Inferior parietal cortex (tissue), 1 donor: ENCODE results near the gene PAAF1.

Experiments
- DNase-seq: peaks from one replicate; pipeline ENCODE4 v3.0.0-alpha.2; 2016; ENCODE audit errors: extremely low spot score

PAAF1 gene

GRCh38 chr11:73972620-73973449 is 96.0 kb downstream of the PAAF1 start:
- DNase-seq: no peak

GRCh38 chr11:73974604-73975478 is 98.0 kb downstream of the PAAF1 start:
- DNase-seq: no peak

GRCh38 chr11:73975479-73975757 is 98.6 kb downstream of the PAAF1 start:
- DNase-seq: no peak

GRCh38 chr11:73976451-73977151 is 99.8 kb downstream of the PAAF1 start:
- no peak for DNase-seq

- no peak for DNase-seq
Observed at GRCh38 chr11:73977856-73978519, 101.2 kb downstream of the PAAF1 start.

- DNase-seq: no peak
Observed at GRCh38 chr11:73978576-73979086, 101.8 kb downstream of the PAAF1 start.

- DNase-seq: no peak
Observed at GRCh38 chr11:73980001-73980961, 103.5 kb downstream of the PAAF1 start.
